Calu3 (cell line): ENCODE measurements around the gene CLNK. TPM values are rescaled to one million over a fixed set of nuclear protein-coding genes. Genes with fewer than 3 reads are reported as not detected.

ENCODE experiments used
- BruUV-seq: library from RNA; stranded (reverse); fragments of 400-500 nt; replicated peaks from 2 replicates; lab custom pipeline; 2021; lab: Mats Ljungman, UMichigan
- CTCF ChIA-PET: fragments of 300-600 bp; sonication (Branson Sonifier 250); formaldehyde crosslinking; loops from one replicate; lab custom pipeline; 2022; ENCODE audit warnings: antibody characterized with exemption; lab: Charles Lee
- DNase-seq: peaks from one replicate; pipeline ENCODE4 v3.0.0; 2022
- H3K27ac Mint-ChIP-seq: one replicate; pipeline ENCODE4 v1.8.0; 2022; ENCODE audit warnings: mixed read lengths; ENCODE audit not compliant: unreplicated experiment
- H3K27me3 Mint-ChIP-seq: one replicate; pipeline ENCODE4 v1.8.0; 2022; ENCODE audit warnings: mixed read lengths; ENCODE audit not compliant: unreplicated experiment
- H3K36me3 Mint-ChIP-seq: one replicate; pipeline ENCODE4 v1.8.0; 2022; ENCODE audit warnings: mild to moderate bottlenecking, moderate library complexity, mixed read lengths; ENCODE audit not compliant: insufficient read depth, unreplicated experiment
- H3K4me1 Mint-ChIP-seq: one replicate; pipeline ENCODE4 v1.8.0; 2022; ENCODE audit warnings: mild to moderate bottlenecking, low read depth, mixed read lengths; ENCODE audit not compliant: unreplicated experiment
- H3K4me3 Mint-ChIP-seq: one replicate; pipeline ENCODE4 v1.8.0; 2022; ENCODE audit warnings: mild to moderate bottlenecking, low read depth, moderate library complexity, mixed read lengths; ENCODE audit not compliant: unreplicated experiment
- H3K9me3 Mint-ChIP-seq: one replicate; pipeline ENCODE4 v1.8.0; 2022; ENCODE audit warnings: low read depth, mixed read lengths; ENCODE audit not compliant: unreplicated experiment
- intact Hi-C: fragments of 100-400 bp; cut with micrococcal nuclease; formaldehyde crosslinking; loops from one replicate; pipeline ENCODE4 v1.10.0; 2022; ENCODE audit not compliant: unreplicated experiment
- total RNA-seq: library from RNA; stranded (reverse); gene quantifications from 2 replicates; pipeline ENCODE4 v1.2.3, GENCODE V29; 2022
- TF ChIP-seq, protein P1 (sequence below): fragments of 200-600 bp; IDR thresholded peaks from one replicate; pipeline ENCODE4 v1.8.0; 2022; ENCODE audit warnings: antibody characterized with exemption; ENCODE audit not compliant: unreplicated experiment

Gene CLNK
- total RNA-seq, 1 experiment from 2014 or later = not detected

DNA sequence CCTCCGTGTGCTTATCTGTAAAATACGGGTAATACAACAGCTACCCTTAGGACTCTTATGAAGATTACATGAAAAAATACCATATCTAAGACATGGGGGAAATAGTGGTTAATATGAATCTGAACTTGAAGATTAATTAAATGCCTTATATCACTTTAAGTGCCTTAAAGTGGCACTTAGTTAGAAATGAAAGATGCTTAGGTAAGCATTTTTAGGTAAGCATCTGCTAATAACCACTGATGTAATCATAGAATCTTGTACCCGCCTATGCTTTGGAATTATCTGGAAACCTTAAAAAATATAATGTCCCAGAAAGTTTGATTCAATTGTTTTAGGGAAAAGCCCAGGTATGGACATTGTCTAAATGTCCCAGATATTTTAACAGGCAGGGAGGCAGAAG lies 12.2 kb downstream of the CLNK start:
- no peak overlapping the region for H3K27ac Mint-ChIP-seq
- H3K36me3 Mint-ChIP-seq = no peaks in the 10 kb centered on the region
- H3K9me3 Mint-ChIP-seq = no peaks in the 10 kb centered on the region
- no peak for DNase-seq
- CTCF ChIA-PET = no interaction called here
- intact Hi-C loops = no loop called here
- TF ChIP-seq, protein P1, sequence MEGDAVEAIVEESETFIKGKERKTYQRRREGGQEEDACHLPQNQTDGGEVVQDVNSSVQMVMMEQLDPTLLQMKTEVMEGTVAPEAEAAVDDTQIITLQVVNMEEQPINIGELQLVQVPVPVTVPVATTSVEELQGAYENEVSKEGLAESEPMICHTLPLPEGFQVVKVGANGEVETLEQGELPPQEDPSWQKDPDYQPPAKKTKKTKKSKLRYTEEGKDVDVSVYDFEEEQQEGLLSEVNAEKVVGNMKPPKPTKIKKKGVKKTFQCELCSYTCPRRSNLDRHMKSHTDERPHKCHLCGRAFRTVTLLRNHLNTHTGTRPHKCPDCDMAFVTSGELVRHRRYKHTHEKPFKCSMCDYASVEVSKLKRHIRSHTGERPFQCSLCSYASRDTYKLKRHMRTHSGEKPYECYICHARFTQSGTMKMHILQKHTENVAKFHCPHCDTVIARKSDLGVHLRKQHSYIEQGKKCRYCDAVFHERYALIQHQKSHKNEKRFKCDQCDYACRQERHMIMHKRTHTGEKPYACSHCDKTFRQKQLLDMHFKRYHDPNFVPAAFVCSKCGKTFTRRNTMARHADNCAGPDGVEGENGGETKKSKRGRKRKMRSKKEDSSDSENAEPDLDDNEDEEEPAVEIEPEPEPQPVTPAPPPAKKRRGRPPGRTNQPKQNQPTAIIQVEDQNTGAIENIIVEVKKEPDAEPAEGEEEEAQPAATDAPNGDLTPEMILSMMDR = no peak
- peaks cover 18% of the 10 kb centered on the region for H3K27me3 Mint-ChIP-seq
- H3K4me1 Mint-ChIP-seq = no peaks in the 10 kb centered on the region
- no TSS peak for BruUV-seq
- H3K4me3 Mint-ChIP-seq = no peak overlapping the region

DNA sequence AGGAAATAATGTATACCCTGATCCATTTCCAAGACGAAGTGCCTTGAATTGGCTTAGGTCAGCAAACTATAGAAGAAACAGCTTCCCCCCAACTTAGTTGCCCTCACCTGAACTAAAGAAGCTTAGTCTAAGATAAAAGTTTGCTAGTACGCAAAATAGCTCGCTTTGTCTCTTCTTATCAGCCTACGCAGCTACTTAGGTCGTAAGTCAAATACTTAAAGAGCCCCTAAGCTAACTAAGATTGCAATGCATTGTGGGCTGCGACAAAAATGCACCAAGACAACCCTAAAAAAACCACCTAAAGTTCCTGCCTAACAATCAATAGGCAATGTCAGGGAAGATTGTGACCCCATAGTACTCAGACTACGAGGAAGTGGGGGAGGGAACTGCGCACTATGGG lies 12.8 kb downstream of the CLNK start:
- Mint-ChIP-seq H3K9me3 (no peaks in the 10 kb centered on the region), H3K4me1 (no peaks in the 10 kb centered on the region), H3K4me3 (no peak overlapping the region), H3K36me3 (no peaks in the 10 kb centered on the region), H3K27ac (no peak overlapping the region), H3K27me3 (peaks cover 18% of the 10 kb centered on the region)
- DNase-seq = no peak
- BruUV-seq = no TSS peak
- TF ChIP-seq, protein P1 = no peak
- CTCF ChIA-PET = no interaction called here
- intact Hi-C loops = no loop called here

DNA sequence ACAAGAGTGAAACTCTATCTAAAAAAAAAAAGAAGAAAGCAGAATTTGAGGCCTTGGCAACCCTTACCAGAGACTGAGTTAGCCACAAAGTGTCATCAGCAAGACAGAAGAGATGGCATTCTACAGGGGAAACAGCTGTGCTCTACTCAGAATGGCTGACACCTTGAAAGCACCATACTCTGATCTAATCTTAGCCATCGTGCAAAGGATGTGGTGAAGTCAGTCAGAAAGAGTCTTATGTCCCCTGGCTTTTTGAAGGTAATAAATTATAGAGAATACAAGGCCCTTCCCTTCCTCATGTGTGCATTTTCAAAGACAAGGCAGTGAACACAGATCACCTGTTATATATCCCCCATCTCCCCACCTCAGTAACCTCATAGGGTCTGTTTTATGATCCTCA lies 13.2 kb downstream of the CLNK start:
- CTCF ChIA-PET = no interaction called here
- Mint-ChIP-seq H3K27ac (no peak overlapping the region), H3K9me3 (no peaks in the 10 kb centered on the region), H3K36me3 (no peaks in the 10 kb centered on the region), H3K4me3 (no peak overlapping the region), H3K27me3 (peaks cover 18% of the 10 kb centered on the region), H3K4me1 (no peaks in the 10 kb centered on the region)
- no peak for DNase-seq
- intact Hi-C loops = no loop called here
- BruUV-seq = no TSS peak
- TF ChIP-seq, protein P1 = no peak

DNA sequence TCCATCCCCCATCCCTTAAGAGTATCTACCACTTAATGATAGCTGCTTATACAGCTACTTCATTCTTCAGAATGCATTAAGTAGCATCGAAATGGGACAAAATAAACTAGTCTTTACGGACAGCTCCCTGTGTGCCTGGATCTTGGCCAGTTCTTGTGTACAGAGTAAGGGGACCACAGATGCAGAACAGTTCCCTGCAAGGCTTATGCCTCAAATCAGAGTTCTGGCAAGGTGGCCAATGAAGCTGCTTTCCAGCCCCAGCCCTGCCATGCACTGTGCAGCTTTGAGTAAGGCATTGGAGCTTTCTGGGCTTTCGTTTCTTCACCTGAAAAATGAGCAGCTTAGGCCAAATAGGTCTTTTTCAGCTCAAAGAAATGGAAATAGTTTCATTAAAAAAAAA lies 14.2 kb downstream of the CLNK start:
- Mint-ChIP-seq H3K4me3 (no peak overlapping the region), H3K36me3 (no peaks in the 10 kb centered on the region), H3K27me3 (peaks cover 18% of the 10 kb centered on the region), H3K9me3 (no peaks in the 10 kb centered on the region), H3K4me1 (no peaks in the 10 kb centered on the region), H3K27ac (no peak overlapping the region)
- no peak for DNase-seq
- CTCF ChIA-PET = no interaction called here
- BruUV-seq = no TSS peak
- TF ChIP-seq, protein P1 = no peak
- intact Hi-C loops = no loop called here
